HG03565 (cell line): ENCODE measurements around the gene PLD2.

Experiments
- ATAC-seq: cut with Tn5 transposase; IDR thresholded peaks from one replicate; pipeline ENCODE4 v1.9.1; 2021; ENCODE audit warnings: mild to moderate bottlenecking, moderate library complexity; ENCODE audit not compliant: unreplicated experiment

The PLD2 gene, protein sequence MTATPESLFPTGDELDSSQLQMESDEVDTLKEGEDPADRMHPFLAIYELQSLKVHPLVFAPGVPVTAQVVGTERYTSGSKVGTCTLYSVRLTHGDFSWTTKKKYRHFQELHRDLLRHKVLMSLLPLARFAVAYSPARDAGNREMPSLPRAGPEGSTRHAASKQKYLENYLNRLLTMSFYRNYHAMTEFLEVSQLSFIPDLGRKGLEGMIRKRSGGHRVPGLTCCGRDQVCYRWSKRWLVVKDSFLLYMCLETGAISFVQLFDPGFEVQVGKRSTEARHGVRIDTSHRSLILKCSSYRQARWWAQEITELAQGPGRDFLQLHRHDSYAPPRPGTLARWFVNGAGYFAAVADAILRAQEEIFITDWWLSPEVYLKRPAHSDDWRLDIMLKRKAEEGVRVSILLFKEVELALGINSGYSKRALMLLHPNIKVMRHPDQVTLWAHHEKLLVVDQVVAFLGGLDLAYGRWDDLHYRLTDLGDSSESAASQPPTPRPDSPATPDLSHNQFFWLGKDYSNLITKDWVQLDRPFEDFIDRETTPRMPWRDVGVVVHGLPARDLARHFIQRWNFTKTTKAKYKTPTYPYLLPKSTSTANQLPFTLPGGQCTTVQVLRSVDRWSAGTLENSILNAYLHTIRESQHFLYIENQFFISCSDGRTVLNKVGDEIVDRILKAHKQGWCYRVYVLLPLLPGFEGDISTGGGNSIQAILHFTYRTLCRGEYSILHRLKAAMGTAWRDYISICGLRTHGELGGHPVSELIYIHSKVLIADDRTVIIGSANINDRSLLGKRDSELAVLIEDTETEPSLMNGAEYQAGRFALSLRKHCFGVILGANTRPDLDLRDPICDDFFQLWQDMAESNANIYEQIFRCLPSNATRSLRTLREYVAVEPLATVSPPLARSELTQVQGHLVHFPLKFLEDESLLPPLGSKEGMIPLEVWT

GRCh38 chr17:4806777-4807604, at the start of gene PLD2:
Gene PLD2 (plus strand): TSS chr17:4807152. CDS start chr17:4807773, 621 bp downstream.
- peak; percentile 71 for ATAC-seq

- ATAC-seq = no peak
Measured at GRCh38 chr17:4759776-4760236, 47.1 kb upstream of the PLD2 start.

GRCh38 chr17:4764595-4764994, 42.4 kb upstream of the PLD2 start:
- no peak for ATAC-seq

DNA sequence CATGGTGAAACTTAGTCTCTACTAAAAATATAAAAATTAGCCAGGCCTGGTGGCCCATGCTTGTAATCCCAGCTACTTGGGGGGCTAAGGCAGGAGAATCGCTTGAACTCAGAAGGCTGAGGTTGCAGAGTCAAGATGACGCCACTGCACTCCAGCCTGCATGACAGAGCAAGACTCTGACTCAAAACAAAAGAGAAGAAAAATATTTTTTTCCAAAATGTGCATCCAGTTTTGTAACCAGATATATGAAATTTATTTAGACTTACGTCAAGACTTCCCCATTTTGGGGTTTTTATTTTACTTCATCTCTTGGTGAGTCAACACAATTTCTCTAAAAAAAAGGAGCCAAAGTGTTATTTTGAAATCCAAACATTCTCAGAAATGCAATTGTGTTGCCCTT, 40.8 kb upstream of the PLD2 start:
- no peak for ATAC-seq

- ATAC-seq = no peak
Measured at GRCh38 chr17:4766723-4767122, 40.2 kb upstream of the PLD2 start.

GRCh38 chr17:4768298-4768697, 38.7 kb upstream of the PLD2 start:
- no peak for ATAC-seq

- no peak for ATAC-seq
Measured at GRCh38 chr17:4769628-4770027, 37.3 kb upstream of the PLD2 start.

DNA sequence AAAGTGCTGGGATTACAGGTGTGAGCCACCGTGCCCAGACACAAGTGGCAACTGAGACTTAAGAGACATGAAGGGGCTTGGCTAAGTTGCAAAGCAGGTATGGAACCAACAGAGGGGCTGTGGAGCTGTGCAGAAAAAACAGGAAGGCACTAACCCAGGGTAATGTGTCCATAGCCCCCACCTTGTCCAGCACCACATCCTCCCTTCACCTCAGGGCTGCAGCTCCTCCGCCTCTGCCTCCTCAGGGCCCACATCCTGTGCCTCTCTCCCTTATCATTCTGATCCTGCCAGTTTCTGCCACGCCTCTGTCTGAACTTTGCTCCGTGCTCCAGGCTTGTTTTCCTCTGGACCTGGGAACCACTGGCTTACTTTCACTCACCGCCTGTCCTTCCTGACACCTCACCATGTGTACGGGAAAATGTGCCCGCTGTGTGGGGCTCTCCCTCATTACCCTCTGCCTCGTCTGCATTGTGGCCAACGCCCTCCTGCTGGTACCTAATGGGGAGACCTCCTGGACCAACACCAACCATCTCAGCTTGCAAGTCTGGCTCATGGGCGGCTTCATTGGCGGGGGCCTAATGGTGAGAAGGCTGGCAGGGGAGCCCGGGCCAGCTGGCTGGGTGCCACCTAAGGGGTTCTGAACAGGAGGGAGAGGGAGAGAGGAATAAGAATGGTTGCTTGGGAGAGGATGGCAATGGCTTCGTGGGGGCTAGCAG, 35.3 kb upstream of the PLD2 start, which contains the start of gene TM4SF5:
TSS of gene TM4SF5 (plus strand) at position 368 of the 716 bp plus-strand sequence. CDS start at position 405, 37 bp downstream.
- no peak for ATAC-seq

GRCh38 chr17:4772235-4772613, 34.7 kb upstream of the PLD2 start:
- no peak for ATAC-seq

GRCh38 chr17:4777969-4778760, 28.8 kb upstream of the PLD2 start:
- ATAC-seq = no peak

GRCh38 chr17:4780325-4780955, 26.5 kb upstream of the PLD2 start:
- no peak for ATAC-seq

GRCh38 chr17:4782652-4783051, 24.3 kb upstream of the PLD2 start:
- ATAC-seq = no peak

DNA sequence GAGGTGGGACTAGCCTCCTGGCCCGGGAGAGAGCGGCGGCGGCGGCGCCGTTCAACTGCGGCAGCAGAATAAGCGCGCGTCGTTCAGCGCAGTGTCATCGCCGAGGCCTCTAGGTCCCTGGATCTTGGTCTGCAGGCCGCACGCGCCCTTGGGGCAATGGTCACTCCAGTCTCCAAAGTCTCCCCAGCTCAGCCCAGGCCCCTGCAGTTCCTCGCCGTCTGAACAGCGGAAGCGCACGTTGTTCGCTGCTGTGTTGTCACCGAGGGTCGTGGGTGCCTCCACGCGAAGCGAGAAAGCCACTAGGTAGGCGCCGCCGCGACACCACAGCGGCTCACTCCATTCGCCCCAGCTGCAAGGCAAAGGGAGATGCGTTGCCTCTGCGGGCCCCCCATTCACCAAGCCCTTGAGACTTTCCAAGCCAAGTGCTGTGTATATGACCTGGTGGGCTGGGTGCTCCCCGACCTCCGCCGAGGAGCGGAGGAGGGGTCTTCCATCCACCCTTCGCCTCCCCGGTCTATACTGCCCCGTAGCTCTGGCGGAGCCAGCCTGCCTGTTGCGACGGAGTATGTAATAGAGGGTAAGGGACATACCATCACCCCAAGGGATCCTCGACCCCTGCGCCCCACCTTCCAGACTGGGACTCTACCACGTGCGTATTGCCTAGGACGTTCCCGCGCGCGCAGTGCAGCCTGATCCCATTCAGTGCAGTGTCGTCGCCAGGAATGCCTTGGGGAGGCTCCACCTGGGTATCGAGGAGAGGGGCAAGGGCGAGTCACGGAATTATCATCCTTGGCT, 21.4 kb upstream of the PLD2 start:
- no peak for ATAC-seq

GRCh38 chr17:4786106-4786511, 20.8 kb upstream of the PLD2 start, which contains the start of gene VMO1:
Gene VMO1 (minus strand): TSS chr17:4786364. CDS start chr17:4786352, 12 bp downstream.
- no peak for ATAC-seq

GRCh38 chr17:4786516-4786915, 20.4 kb upstream of the PLD2 start:
- no peak for ATAC-seq

DNA sequence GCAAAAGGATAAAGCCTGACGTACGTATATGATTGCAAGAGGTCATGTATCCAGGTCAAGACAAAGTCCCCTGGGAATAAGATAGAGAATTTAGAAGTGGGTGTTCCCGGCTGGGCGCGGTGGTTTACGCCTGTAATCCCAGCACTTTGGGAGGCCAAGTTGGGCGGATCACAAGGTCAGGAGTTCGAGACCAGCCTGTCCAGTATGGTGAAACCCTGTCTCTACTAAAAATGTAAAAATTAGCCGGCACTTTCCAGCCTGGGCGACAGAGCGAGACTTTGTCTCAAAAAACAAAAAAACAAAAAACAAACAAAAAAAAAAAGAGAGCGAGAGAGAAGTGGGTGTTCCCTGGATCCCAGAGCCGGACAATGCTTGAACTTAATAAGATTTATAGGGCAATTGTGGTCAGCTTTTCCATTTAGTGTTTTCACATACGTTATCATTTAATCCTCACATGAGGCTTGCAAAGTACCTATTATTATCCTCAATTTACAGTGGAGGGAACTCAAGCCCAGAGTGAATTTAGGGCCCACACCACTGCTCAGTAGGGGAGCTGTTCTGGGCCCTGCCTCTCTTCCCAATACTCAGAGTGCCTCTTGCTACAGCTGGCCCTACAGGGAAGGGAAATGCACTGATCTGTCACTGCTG, 18.7 kb upstream of the PLD2 start:
- no peak for ATAC-seq
